ENCODE results near the gene SGTA. TPM values are rescaled to one million over a fixed set of nuclear protein-coding genes. Genes with fewer than 3 reads are reported as not detected.

SGTA gene
- total and polyA plus RNA-seq, 9 of the 15 experiments (the other 6 are each of a cell fraction or from before 2014, with no cell fraction given) = 1.4 to 110 (median 49.9) TPM

DNA sequence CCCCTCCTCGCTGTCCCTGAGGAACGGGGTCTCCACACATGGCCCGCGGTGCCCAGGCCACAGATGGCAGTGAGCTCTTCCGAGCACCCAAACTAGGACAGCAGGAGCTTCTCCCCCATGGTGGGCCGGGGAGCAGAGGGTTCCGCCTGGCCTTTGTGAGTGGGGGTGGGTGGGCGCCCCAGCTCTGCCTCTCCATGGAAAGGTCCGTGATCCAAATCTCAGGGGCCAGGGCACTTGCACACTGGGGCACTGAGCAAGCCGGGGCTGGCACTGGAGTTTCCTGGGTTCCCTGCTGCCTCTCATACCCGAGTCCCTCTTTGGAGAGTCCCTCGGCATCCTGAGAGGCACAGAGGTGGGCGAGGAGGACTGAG, 59.7 kb downstream of the SGTA start (continued):
- TF ChIP-seq, protein P1, sequence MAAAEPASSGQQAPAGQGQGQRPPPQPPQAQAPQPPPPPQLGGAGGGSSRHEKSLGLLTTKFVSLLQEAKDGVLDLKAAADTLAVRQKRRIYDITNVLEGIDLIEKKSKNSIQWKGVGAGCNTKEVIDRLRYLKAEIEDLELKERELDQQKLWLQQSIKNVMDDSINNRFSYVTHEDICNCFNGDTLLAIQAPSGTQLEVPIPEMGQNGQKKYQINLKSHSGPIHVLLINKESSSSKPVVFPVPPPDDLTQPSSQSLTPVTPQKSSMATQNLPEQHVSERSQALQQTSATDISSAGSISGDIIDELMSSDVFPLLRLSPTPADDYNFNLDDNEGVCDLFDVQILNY (CRISPR knock-in tag; IDR thresholded peaks at IDR 0.05) = 0 out of 2 replicates have a peak, but pooled peaks have one; percentile 22
- TF ChIP-seq KDM1A (IDR thresholded peaks at IDR 0.05) (no peak), MAFK (IDR thresholded peaks at IDR 0.05; ENCODE audit: low read length) (no peak), KLF1 (tag; IDR thresholded peaks at IDR 0.05) (no peak), HMG20B (CRISPR knock-in tag; IDR thresholded peaks at IDR 0.05) (no peak), PCBP1 (IDR thresholded peaks at IDR 0.05; ENCODE audit: low read depth, low read length, poor library complexity, severe bottlenecking) (no peak), PURB (CRISPR knock-in tag; IDR thresholded peaks at IDR 0.05; ENCODE audit: low read depth) (no peak), SMAD4 (CRISPR knock-in tag; conservative IDR thresholded peaks at IDR 0.05) (no peak), ZFP1 (CRISPR knock-in tag; IDR thresholded peaks at IDR 0.05) (no peak)
- TF ChIP-seq, protein P2, sequence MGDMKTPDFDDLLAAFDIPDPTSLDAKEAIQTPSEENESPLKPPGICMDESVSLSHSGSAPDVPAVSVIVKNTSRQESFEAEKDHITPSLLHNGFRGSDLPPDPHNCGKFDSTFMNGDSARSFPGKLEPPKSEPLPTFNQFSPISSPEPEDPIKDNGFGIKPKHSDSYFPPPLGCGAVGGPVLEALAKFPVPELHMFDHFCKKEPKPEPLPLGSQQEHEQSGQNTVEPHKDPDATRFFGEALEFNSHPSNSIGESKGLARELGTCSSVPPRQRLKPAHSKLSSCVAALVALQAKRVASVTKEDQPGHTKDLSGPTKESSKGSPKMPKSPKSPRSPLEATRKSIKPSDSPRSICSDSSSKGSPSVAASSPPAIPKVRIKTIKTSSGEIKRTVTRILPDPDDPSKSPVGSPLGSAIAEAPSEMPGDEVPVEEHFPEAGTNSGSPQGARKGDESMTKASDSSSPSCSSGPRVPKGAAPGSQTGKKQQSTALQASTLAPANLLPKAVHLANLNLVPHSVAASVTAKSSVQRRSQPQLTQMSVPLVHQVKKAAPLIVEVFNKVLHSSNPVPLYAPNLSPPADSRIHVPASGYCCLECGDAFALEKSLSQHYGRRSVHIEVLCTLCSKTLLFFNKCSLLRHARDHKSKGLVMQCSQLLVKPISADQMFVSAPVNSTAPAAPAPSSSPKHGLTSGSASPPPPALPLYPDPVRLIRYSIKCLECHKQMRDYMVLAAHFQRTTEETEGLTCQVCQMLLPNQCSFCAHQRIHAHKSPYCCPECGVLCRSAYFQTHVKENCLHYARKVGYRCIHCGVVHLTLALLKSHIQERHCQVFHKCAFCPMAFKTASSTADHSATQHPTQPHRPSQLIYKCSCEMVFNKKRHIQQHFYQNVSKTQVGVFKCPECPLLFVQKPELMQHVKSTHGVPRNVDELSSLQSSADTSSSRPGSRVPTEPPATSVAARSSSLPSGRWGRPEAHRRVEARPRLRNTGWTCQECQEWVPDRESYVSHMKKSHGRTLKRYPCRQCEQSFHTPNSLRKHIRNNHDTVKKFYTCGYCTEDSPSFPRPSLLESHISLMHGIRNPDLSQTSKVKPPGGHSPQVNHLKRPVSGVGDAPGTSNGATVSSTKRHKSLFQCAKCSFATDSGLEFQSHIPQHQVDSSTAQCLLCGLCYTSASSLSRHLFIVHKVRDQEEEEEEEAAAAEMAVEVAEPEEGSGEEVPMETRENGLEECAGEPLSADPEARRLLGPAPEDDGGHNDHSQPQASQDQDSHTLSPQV (IDR thresholded peaks at IDR 0.05) = peak; percentile 5; the same call in 1 of the 2 replicates
- TF ChIP-seq, protein P3, sequence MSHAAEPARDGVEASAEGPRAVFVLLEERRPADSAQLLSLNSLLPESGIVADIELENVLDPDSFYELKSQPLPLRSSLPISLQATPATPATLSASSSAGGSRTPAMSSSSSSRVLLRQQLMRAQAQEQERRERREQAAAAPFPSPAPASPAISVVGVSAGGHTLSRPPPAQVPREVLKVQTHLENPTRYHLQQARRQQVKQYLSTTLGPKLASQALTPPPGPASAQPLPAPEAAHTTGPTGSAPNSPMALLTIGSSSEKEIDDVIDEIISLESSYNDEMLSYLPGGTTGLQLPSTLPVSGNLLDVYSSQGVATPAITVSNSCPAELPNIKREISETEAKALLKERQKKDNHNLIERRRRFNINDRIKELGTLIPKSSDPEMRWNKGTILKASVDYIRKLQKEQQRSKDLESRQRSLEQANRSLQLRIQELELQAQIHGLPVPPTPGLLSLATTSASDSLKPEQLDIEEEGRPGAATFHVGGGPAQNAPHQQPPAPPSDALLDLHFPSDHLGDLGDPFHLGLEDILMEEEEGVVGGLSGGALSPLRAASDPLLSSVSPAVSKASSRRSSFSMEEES (CRISPR knock-in tag; IDR thresholded peaks at IDR 0.05) = no peak

Data from K562 (cell line).